Stimulated activated CD8-positive, alpha-beta memory T cell treated with anti-CD3 and anti-CD28 coated beads, Interleukin-4, amount 100 ng/mL, for 4 hours (primary cell): ENCODE measurements around the gene ANO10.

Source experiments
- DNase-seq, 2 donors: peaks; one replicate each; pipeline ENCODE4 v3.0.0-alpha.2; 2020; ENCODE audit warnings: low read depth in 2 of 2, low spot score in 1 of 2

ANO10 gene

DNA sequence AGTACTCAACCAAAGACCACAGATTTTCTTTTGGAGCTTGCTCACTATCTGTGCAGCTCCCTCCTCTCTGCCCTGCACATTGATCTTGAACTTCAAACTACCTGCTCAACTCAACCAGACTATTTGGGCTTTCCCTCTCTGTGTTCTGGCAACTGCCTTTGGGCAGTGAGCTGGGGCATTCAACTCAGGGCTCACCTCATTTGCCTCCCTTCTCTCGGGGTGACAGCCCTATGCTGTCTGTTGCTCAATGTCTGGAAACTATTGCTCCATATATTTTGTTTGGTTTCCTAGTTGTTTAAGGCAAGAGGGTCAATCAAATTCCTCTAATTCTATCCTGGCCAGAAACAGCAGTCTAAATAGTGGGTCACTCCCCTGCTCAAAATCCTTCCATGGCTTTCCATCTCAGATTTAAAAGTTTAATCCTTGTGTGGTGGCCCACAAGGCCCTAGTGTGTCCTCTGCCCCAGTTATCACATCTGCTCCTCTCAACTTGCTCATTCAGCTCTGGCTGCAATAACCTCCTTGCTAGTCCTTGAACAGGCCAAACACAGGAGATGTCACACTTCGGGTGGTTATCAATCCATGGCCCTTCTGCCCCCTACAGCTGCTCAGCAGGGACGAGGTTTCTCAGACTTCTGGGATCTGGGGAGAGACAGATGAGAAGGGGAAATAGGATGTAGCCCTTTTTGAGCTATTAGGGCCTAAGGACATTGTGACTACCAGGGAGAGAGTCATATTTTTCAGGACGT lies 267.7 kb downstream of the ANO10 start:
- DNase-seq: no peak

DNA sequence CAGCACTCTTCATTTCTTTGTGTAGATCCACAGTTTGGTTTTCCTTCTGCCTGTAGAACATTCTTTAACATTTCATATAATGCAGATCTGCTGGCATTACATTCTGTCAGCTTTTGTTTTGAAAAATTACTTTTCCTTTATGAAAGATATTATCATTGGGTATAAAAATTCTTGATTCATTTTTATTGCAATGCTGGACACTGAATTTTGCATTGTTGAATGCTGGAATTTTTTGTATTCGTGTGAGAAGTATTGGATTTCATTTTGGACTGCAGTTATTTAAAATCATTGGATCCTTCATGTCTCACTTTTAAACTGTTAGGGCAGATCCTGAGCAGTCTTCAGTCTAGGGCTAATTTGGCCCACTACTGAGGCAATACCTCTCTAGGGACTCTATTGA lies 268.4 kb downstream of the ANO10 start:
- DNase-seq: no peak

DNA sequence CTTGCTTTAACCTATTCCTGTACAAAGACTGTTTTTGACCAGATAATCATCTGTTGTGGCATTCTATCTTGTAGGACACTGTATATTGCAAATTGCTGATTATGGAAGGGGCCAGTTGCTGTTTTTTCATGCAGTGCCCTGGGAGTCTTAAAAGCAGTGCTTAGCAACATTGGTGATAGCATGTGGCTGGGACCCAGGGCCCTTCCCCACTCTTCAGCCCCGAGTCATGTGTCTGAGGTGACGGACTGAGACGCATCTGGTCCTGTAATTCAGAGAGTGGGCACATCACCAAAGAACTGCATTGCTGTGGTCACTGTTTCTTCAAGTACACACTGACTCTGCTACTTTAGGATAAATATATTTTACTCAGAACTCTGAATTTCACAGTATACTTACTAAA lies 272.1 kb downstream of the ANO10 start:
- DNase-seq: no peak

DNA sequence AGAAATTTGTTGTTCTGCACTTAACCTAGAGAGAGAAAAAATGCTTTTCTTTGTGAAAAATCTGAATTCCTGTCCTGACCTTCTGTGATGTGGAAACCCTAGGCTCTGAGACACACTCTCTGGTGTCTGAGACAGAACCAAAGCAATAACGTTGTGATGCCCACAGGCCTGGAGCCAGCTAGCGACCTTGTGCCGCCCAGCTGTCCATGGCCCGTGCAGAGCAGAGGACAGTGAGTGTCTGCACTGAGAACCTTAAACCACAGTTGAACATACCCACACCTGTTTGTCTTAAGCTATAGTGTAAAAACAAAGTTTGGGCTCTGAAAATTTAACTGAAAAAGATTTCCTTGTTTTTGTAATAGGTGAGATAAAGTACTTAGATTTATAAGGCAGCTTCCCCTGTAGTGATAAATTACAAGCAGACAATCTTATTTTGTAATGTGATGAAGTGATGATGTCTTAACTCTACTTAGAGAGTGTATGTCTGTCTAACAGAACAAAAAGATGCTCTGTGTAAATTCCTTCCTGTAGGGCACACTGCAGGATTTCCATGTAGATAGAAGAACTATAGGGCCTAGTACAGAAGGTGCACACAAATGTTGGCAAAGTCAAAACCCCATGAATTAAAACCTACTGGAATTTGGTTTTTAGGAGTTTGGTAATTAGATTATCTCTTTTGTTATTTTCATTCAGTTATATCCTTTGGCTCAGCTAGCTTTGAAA lies 272.8 kb downstream of the ANO10 start:
- no peak for DNase-seq

DNA sequence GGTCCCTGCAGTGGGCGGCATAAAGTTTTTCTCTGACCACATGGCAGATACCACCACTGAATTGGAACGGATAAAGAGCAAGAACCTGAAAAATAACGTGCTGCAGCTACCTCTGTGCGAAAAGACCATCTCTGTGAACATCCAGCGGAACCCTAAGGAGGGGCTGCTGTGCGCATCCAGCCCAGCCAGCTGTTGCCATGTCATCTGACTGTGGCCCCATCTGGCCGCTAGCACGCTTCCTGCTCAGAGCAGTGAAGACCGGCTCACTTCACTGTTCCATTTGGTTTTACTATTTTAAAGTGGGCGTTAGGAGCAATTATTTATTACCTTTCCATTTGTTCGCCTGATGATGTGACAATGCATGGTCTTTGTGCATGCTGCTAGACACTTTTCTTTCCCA lies 273.5 kb downstream of the ANO10 start:
- no peak for DNase-seq

DNA sequence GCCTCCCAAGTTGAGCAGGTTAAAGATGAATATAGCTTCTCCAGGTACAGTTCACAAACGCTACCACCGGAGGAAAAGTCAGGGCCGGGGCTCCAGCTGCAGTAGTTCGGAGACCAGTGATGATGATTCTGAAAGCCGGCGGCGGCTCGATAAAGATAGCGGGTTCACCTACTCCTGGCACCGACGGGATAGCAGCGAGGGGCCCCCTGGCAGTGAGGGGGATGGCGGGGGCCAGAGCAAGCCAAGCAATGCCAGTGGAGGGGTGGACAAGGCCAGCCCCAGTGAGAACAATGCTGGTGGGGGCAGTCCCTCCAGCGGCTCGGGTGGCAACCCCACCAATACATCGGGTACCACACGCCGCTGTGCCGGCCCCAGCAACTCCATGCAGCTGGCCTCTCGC lies 274.0 kb downstream of the ANO10 start:
- no peak for DNase-seq

DNA sequence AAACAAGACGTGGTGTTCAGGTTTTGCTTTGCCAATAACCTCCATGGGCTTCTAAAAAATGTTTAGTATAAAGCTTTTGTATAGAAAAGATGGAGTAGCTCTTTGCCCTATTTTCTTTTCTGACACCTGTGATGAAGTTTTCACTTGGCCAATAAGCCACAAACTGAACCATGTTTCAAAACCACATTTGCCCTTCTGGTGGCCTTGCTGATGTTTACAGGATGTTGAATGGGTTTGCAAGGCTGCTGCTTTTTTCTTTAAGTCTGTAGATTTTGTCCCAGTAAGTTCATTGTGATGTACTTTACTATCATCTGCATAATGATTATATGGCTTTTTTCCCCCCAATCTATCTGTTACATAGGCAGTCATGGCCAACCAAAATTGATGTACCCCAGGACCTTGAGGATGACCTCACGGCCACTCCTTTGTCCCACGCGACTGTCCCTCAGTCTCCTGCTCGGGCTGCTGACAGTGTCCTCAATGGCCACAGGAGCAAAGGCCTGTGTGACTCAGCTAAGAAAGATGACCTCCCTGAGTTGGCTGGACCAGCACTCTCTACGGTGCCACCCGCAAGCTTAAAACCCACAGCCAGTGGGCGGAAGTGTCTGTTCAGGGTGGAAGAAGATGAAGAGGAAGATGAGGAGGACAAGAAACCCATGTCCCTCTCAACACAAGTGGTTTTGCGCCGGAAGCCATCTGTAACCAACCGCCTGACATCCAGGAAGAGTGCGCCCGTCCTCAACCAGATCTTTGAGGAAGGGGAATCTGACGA lies 274.6 kb downstream of the ANO10 start:
- DNase-seq: no peak

DNA sequence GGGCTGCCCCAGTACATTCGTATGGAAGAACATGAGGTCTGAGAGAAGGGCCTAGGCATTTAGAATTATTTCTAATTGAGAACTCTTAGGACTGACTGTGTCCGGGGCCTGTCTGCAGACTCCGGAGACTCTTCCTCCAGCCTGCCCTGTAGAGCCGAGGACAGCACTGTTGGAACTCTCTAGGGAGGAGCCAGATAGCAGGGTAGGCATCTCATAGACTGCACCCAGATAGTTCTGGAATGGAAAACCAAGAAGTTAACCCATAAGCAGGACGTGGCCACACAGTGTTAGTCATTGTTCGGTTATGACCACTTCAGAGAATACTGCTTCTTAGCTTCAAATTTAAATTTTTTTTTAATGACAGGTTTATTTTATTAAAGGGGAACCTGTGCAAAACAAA lies 275.9 kb downstream of the ANO10 start:
- no peak for DNase-seq

DNA sequence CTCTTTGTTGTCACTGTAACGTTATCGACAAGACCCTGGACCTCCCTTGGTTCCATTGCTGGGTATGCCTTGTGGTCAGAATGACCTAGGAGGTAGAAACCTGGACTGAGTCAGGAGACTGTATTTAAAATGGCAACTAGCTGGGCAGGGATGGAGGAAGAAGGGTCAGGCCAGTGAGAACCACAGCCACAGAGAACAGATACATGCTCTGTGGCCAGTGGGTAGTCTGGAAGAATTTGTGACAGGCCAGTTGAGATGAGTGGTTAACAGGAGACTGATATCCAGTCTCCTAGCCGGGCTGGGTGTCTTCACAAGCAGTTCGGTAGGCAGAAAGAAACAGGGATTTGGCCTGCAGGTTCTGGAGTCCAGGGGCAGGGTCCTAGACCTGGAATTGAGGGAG lies 276.6 kb downstream of the ANO10 start:
- no peak for DNase-seq

DNA sequence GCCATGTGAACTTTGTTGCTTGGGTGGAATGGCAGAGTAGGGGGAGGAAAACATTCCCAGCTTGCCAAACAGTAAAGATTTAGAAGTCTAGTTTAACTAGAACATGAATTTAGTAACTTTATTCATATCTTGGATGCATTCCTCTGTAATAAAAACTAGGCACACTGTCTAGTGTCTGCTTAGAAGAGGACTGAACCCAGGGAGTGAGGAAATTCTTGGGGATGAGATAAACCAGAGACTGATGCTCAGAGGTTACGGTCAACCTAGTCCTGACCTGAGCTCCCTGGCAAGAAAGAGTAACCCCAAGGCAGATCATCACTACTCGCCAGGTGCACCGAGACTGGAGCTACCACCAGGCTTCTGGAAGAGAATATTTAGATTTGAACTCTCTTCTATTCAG lies 277.3 kb downstream of the ANO10 start:
- no peak for DNase-seq

DNA sequence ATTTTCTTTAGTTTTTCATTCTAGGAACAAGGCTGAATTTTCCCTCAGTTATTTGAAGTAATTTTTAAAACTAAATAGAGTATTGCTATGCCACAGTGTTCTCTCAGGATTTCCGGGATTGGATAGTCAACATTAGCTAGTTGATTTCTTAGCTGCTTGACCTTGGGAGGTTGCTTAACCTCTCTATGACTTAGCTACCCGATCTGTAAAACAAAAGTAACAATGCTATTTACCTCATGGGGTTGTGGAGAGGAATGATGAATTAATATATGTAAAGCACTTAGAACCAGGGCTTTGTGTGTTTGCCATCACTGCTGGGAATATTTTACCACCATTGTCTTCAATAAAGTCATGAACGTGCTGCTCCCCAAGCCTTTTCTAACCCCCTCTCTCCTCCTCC lies 278.0 kb downstream of the ANO10 start:
- no peak for DNase-seq

DNA sequence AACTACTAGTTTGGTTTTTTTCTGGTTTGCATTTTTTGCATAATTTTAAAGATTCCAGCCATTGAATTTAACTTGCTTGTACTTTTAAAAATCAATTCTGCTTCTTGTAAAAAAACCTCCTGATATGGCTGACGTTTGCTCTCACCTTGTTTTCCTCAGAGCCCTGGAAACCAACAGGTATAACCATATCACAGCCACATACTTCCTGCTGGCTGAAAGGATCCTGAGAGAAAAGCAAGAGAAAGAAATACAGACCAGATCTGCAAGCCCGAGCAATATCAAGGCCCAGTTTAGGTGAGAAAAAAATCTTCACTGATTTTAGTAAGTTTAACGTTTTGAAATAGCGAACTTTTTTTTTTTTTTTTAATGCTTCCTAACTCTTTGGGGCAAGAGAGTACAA lies 278.6 kb downstream of the ANO10 start:
- DNase-seq: no peak

DNA sequence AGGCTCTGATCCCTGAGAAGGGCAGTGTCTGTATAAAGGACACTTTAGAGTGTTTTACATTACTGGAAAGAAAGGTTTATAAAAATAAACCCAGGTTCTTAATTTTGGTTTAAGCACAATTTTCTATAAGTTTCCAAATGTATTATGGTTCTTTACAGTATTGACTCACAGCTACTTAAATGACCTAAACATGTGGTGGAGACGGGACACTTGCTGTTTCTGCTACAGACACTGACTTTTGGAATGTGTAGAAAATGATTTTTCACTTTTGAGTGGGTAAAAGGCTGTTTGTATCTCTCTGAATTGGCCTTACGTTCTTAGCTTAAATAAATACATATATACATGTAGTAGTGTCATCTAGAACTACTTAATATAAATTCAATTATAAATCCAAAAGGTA lies 280.0 kb downstream of the ANO10 start:
- no peak for DNase-seq

DNA sequence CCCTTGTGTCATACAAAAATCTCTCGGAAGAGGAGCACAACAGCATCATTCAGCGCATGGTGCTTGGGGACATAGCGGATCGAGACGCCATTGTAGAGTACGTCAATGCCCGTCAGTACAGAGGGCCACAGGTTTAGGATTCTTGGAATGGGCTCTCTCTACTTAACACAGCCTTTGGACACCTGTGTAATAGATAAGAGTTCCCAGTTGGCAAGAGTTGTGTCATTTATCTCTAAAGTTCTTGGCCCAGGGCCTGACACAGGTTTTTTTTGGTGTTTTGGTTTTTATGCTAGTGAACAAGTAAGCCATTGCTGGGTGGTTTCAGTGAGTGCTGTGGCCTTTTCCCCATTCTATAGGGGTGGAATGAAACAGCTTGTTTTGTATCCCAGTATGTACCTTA lies 281.4 kb downstream of the ANO10 start:
- no peak for DNase-seq

DNA sequence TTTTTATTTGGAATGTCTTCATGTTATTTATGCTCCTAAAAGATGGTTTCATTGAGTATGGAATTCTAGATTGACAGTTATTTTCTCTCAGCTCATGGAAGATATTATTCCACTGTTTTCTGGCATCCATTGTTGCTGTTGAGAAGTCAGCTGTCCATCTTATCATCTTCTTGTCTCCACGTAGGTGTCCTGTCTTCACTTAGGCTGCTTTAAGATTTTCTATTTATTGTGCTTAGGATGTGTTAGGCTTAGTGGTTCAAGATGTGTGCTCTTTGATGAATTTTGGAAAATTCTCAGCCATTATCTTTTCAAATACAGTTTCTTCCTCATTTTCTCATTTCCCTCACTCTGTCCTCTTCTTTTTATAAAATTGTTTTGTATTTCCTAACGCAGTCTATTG lies 283.5 kb downstream of the ANO10 start:
- DNase-seq: no peak

DNA sequence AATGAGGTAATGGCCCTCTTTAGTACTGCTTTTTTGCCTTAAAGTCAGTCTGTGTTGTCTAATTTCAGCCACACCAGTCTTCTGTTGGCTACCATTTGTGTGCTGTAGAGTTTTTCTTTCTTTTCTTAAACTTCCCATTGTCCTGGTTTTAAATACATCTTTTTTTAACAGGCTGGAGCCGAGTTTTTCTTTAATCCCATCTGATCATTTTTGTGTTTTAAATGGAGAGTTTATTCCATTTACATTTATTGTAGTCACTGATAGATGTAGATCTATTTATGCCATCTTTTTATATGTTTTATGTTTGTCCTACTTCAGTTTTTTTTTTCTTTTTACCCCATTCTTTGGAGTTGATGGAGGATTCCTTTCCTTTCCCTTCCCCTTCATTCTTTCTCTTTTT lies 286.0 kb downstream of the ANO10 start:
- DNase-seq: no peak

DNA sequence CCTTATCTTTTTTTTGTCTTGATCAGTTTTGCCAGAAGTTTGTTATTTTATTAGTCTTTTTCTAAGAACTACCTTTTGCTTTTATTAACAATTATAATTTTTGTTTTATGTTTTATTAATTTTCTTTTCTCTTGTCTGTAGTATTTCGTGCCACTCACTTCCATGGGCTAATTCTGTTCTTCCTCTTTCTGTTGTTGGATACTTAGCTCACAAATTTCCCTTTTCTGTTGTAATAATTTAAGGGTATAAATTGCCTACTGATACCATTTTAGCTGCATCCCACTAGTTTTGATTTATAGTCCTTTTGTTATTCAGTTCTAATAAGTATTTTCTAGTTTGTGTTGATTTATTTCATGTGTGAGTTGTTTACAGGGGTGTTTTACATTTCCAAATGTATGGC lies 286.8 kb downstream of the ANO10 start:
- no peak for DNase-seq

DNA sequence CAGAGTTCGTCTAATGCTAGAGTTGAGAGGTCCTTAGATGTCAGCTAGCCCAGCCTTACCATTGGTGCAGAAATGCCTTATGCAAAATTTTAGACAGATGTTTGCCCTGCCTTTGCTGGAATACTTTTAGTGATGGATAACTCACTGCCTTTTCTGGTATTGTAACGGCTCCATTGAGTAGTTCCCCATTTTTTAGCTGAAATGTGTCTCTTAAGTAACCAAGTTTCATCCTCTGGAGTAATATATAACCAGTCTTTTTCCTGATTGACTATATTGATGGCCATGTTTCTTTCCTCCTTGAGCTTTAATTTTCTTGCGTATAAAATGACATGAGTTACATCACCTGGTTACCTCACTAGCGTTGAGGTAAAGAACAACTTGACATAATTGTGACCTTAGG lies 290.4 kb downstream of the ANO10 start:
- DNase-seq: no peak

DNA sequence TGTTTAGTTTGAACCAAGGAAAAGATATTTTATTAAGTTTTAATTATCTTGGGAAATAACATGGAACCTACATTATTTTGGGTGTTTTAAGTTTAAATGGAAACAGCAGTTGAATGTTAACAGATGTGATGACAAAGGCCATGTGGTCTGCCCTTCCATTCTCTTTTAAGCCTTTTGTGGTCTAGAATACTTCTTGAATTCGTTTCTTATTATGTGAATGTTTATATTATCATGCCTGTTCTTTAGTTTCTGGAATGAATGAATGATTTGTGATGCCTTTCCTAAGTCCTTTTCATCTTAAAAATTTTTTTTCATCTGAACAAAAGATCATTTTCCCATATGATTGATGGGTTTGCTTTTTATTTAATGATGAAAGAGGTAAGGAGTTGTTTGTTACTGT lies 290.8 kb downstream of the ANO10 start:
- DNase-seq: no peak

DNA sequence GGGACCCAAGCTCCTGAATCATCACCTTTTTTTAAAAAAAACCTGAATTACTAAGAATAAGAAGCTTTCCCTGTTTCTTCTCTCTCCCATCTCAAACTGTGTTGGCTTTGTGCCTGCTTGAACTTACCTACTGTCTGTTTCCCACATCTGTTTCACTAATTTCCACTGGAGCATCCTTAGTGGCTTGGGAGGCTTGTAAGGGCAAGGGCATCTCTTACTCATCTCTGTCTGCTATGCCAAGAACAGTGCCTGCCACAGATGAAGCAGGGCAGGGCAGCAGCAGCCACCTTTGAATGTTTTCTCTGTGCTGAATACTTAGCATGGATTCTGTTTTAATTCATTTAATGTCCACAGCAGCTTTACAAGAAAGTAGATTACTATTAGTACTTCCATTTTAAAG lies 293.2 kb downstream of the ANO10 start:
- no peak for DNase-seq

DNA sequence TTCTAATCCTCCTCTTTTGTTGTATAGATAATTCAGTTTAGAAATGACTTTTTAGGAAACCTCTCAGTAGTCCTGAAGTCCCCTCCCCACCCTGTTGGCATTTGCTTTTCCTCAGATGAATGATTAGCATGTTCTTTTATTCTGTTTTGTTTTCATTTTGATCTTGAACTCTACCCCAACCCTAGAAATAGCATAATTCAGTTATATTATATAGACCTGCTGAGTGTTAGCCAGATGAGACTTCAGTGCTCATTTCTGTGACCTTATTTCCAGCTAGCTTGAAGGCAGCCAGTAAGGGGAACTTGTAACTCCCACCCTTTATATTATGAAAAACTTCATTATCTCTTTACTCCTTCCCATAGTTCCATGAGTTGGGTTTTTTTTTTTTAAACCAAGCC lies 294.2 kb downstream of the ANO10 start:
- no peak for DNase-seq

DNA sequence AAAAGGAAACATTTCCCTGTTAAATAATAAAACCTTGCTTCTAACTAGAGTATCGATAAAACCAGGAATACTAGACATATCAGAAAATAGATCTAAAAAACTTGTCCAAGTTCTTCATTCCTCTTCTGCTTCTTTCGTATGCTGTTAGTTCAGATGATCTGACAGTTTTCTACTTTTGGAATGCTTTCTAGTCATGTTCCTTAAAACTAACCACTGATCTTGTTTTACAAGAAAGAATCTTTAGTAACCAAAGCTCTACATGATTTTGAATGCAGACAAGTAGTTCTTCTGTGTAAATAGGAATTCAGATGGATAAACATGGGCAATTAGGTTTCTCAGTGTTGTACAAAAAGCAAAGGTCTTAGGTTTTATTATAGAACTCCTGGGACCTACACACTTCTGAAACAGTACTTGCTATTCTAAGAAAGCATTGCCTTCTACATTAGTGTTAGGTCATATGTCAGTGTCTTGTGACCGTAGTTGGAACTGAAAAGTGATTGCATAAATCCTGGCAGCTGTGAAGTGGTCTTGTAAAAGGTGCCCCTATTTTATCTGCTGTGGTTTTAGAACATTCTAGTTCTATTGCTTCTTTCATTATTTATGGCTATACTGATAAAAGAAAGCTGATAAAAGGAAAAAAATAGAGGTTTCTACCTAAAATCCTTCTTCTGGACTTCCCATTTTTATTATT lies 294.8 kb downstream of the ANO10 start:
- no peak for DNase-seq
